Measurements from ENCODE around the gene ROPN1L. TPM values are rescaled to one million over a fixed set of nuclear protein-coding genes. Genes with fewer than 3 reads are reported as not detected.

Gene ROPN1L
- total RNA-seq, 1 experiment from 2014 or later: 7.1 TPM

- no peak overlapping the region for H3K27ac ChIP-seq
- DNase-seq: no peak
Observed at GRCh38 chr5:10446490-10446889, 4.8 kb downstream of the ROPN1L start.

GRCh38 chr5:10447041-10447440 lies 5.4 kb downstream of the ROPN1L start:
- peaks cover 22% of the 10 kb centered on the region for H3K4me1 ChIP-seq (replicated peaks; ENCODE audit: insufficient read depth)
- H4K20me1 ChIP-seq (ENCODE audit: insufficient read depth): no peaks in the 10 kb centered on the region
- no peak overlapping the region for H3K4me2 ChIP-seq
- intact Hi-C loops (cut with micrococcal nuclease; ENCODE audit: unreplicated experiment): loop anchor here (10.0 kb wide), 1 partner anchor 292 kb away; no protein-coding TSS in a partner anchor
- H3K79me2 ChIP-seq (ENCODE audit: low read depth): no peaks in the 10 kb centered on the region
- H3K9me2 ChIP-seq (ENCODE audit: insufficient read depth): no peaks in the 10 kb centered on the region
- peaks cover 8% of the 10 kb centered on the region; the same call in 1 of the 2 replicates for H3F3A ChIP-seq (ENCODE audit: insufficient read depth, low read depth)
- TF ChIP-seq EZH2 (IDR thresholded peaks at IDR 0.05; ENCODE audit: low read depth): no peak
- TF ChIP-seq CTCF (conservative IDR thresholded peaks at IDR 0.05): no peak
- no peak overlapping the region for H3K4me3 ChIP-seq
- H2AFZ ChIP-seq: no peak overlapping the region
- BruUV-seq (replicated peaks): no TSS peak
- H3K36me3 ChIP-seq (ENCODE audit: low read depth): no peaks in the 10 kb centered on the region
- DNase-seq: no peak
- no peak overlapping the region for H3K27ac ChIP-seq
- no peaks in the 10 kb centered on the region for H3K9me3 ChIP-seq (ENCODE audit: insufficient read depth, low read depth)
- ChIA-PET POLR2A (ENCODE audit: unreplicated experiment) (no interaction called here), CTCF (no interaction called here)
- H3K27me3 ChIP-seq (ENCODE audit: insufficient read depth, low read depth): no peaks in the 10 kb centered on the region

More at GRCh38 chr5:10446490-10446889, 4.8 kb downstream of the ROPN1L start:
- H3F3A ChIP-seq (ENCODE audit: insufficient read depth, low read depth): peaks cover 8% of the 10 kb centered on the region; the same call in 1 of the 2 replicates
- H3K9me2 ChIP-seq (ENCODE audit: insufficient read depth): no peaks in the 10 kb centered on the region
- peaks cover 18% of the 10 kb centered on the region for H3K4me1 ChIP-seq (replicated peaks; ENCODE audit: insufficient read depth)
- no peaks in the 10 kb centered on the region for H3K9me3 ChIP-seq (ENCODE audit: insufficient read depth, low read depth)
- intact Hi-C loops (cut with micrococcal nuclease; ENCODE audit: unreplicated experiment): loop anchor here (10.0 kb wide), 1 partner anchor 292 kb away; no protein-coding TSS in a partner anchor
- ChIA-PET POLR2A (ENCODE audit: unreplicated experiment) (no interaction called here), CTCF (no interaction called here)
- BruUV-seq (replicated peaks): no TSS peak
- H4K20me1 ChIP-seq (ENCODE audit: insufficient read depth): no peaks in the 10 kb centered on the region
- H2AFZ ChIP-seq: no peak overlapping the region
- no peaks in the 10 kb centered on the region for H3K36me3 ChIP-seq (ENCODE audit: low read depth)
- TF ChIP-seq CTCF (conservative IDR thresholded peaks at IDR 0.05) (no peak), EZH2 (IDR thresholded peaks at IDR 0.05; ENCODE audit: low read depth) (no peak)
- no peak overlapping the region for H3K4me3 ChIP-seq
- H3K27me3 ChIP-seq (ENCODE audit: insufficient read depth, low read depth): no peaks in the 10 kb centered on the region
- H3K4me2 ChIP-seq: no peak overlapping the region
- H3K79me2 ChIP-seq (ENCODE audit: low read depth): no peaks in the 10 kb centered on the region

- no peak overlapping the region for H3K4me3 ChIP-seq
- H3K4me1 ChIP-seq (replicated peaks; ENCODE audit: insufficient read depth): peaks cover 23% of the 10 kb centered on the region
- H4K20me1 ChIP-seq (ENCODE audit: insufficient read depth): no peaks in the 10 kb centered on the region
- H3K9me2 ChIP-seq (ENCODE audit: insufficient read depth): no peaks in the 10 kb centered on the region
- no peaks in the 10 kb centered on the region for H3K79me2 ChIP-seq (ENCODE audit: low read depth)
- POLR2A ChIA-PET (ENCODE audit: unreplicated experiment): no interaction called here
- BruUV-seq (replicated peaks): no TSS peak
- H2AFZ ChIP-seq: no peak overlapping the region
- no peaks in the 10 kb centered on the region for H3K9me3 ChIP-seq (ENCODE audit: insufficient read depth, low read depth)
- intact Hi-C loops (cut with micrococcal nuclease; ENCODE audit: unreplicated experiment): loop anchor here (10.0 kb wide), 1 partner anchor 294 kb away; no protein-coding TSS in a partner anchor
- TF ChIP-seq EZH2 (IDR thresholded peaks at IDR 0.05; ENCODE audit: low read depth) (no peak), CTCF (conservative IDR thresholded peaks at IDR 0.05) (no peak)
- H3F3A ChIP-seq (ENCODE audit: insufficient read depth, low read depth): peaks cover 9% of the 10 kb centered on the region
- H3K27ac ChIP-seq: no peak overlapping the region
- H3K36me3 ChIP-seq (ENCODE audit: low read depth): no peaks in the 10 kb centered on the region
- CTCF ChIA-PET: no interaction called here
- no peak overlapping the region for H3K4me2 ChIP-seq
- DNase-seq: no peak
- H3K27me3 ChIP-seq (ENCODE audit: insufficient read depth, low read depth): no peaks in the 10 kb centered on the region
Observed at GRCh38 chr5:10448754-10449360, 7.2 kb downstream of the ROPN1L start.

Data from PC-9 (cell line).